Ascending aorta (tissue), 2 donors: ENCODE measurements around the gene CLEC16A. TPM values are rescaled to one million over a fixed set of nuclear protein-coding genes. Genes with fewer than 3 reads are reported as not detected.

Source experiments
- DNase-seq, 2 donors: peaks; one replicate each; pipeline ENCODE4 v3.0.0-alpha.2; 2019; ENCODE audit warnings: low spot score in 2 of 2
- H3K27ac ChIP-seq, 2 donors: fragments of 200-600 bp; sonication (generic); one replicate each; pipeline ENCODE4 v1.5.1; 2016 to 2017; ENCODE audit warnings: mild to moderate bottlenecking in 1 of 2
- H3K27me3 ChIP-seq: fragments of 200-600 bp; sonication (generic); one replicate; pipeline ENCODE4 v1.5.1; 2017
- H3K36me3 ChIP-seq, 2 donors: fragments of 200-600 bp; sonication (generic); one replicate each; pipeline ENCODE4 v1.5.1; 2016
- H3K4me1 ChIP-seq, 2 donors: fragments of 200-600 bp; sonication (generic); one replicate each; pipeline ENCODE4 v1.5.1; 2016 to 2017; ENCODE audit warnings: mild to moderate bottlenecking in 1 of 2
- H3K4me3 ChIP-seq, 2 donors: fragments of 200-600 bp; sonication (generic); one replicate each; pipeline ENCODE4 v1.5.1; 2016 to 2017; ENCODE audit warnings: mild to moderate bottlenecking in 1 of 2
- H3K9me3 ChIP-seq, 2 donors: fragments of 200-600 bp; sonication (generic); one replicate each; pipeline ENCODE4 v1.5.1; 2016
- CTCF ChIP-seq, 3 experiments: fragments of 200-600 bp in 2 of 3; fragments of 450-650 bp in 1 of 3; sonication (generic) in 2 of 3; IDR thresholded peaks; one replicate each; pipeline ENCODE4 v1.5.1; 2016 to 2019; ENCODE audit warnings: antibody characterized with exemption in 3 of 3, mild to moderate bottlenecking in 1 of 3, moderate library complexity in 1 of 3
- intact Hi-C: fragments of 100-400 bp; cut with DNase I; formaldehyde crosslinking; loops from one replicate; pipeline ENCODE4 v1.15.1; 2023
- total RNA-seq: library from RNA; depleted of rRNA; stranded (reverse); fragments of >200 nt; gene quantifications from one replicate; pipeline ENCODE4 v1.1.0, GENCODE V29; 2016

The CLEC16A gene
- total RNA-seq, 1 donor from 2014 or later: 16.2 TPM

DNA sequence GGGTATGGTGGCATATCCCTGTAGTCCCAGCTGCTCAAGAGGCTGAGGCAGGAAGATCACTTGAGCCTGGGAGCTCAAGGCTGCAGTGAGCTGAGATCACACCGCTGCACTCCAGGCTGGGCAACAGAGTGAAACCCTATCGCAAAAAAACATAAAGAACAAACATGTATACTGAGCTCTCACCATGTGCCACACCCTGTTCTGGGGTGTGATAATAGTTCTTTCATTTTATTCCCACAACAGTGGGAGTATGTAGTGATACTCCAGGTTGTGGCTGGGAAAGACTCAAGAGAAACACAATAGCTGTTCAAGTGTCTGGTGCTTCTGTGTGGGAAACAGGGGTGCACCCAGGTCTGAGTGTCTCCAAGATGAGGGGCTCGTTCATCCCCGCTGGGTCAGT lies 221.0 kb downstream of the CLEC16A start:
- Histone ChIP-seq H3K4me1 (peaks cover 15 to 23% of the 10 kb centered on the region in 2 donors), H3K27me3 (no peaks in the 10 kb centered on the region), H3K4me3 (no peak overlapping the region), H3K36me3 (peaks cover 0 to 21% of the 10 kb centered on the region in 2 donors), H3K9me3 (no peaks in the 10 kb centered on the region), H3K27ac (no peak overlapping the region)
- no peak for TF ChIP-seq CTCF (IDR thresholded peaks at IDR 0.05)
- intact Hi-C loops: no loop called here
- no peak for DNase-seq

DNA sequence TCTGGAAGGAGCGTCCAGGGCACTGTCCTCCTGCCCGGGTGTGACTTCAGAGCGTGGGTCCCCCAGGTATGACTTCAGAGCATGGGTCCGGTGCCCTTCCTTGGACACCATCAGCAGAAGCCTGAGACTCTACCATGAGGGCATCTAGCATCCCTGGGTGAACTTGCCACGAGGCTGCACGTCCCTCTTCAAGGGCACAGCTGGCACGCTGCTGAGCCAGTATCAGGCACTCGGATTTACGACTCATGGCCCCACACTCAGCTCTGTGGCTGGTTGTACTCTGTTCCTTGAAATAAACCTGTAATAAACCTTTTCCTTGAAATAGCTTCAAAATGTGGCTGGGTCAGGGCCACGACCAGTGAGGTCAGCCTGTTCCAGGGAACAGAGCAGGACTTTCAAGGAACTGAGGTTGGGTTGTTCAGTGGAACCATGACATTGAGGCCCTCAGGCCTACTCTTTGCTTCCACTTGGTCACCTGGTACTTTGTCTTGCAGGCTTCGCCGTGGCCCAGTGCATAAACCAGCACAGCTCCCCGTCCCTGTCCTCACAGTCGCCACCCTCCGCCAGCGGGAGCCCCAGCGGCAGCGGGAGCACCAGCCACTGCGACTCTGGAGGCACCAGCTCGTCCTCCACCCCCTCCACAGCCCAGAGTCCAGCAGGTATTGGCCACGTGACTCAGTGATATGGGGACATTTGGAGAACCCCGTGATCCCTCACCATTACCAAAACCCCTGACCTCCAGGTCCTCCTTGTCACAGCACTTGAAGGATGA lies 221.7 kb downstream of the CLEC16A start:
- intact Hi-C loops: no loop called here
- Histone ChIP-seq H3K4me1 (peaks cover 14 to 23% of the 10 kb centered on the region in 2 donors), H3K27ac (no peak overlapping the region), H3K9me3 (no peaks in the 10 kb centered on the region), H3K4me3 (no peak overlapping the region), H3K27me3 (no peaks in the 10 kb centered on the region), H3K36me3 (peaks cover 0 to 21% of the 10 kb centered on the region in 2 donors)
- DNase-seq: no peak
- no peak for TF ChIP-seq CTCF (IDR thresholded peaks at IDR 0.05)

DNA sequence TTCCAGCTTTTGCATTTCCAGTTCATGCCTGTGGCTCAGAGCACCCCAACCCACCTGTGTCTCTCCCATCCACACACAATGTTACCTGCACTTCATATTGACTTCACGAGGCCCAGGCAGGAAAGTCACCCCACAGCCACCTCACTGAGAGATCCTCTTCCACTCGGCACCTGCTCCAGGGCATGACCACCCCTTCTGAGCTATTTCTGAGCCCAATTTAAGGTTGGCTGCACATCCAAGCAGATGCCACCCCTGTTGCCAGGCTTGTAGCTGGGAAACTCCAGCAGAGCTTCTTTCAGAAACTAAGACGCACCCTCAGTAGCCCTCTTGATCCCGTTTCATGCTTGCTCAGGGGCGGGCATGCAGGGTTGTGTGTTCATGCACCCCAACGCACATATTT lies 223.2 kb downstream of the CLEC16A start:
- intact Hi-C loops: no loop called here
- TF ChIP-seq CTCF (IDR thresholded peaks at IDR 0.05): no peak
- Histone ChIP-seq H3K36me3 (peaks cover 0 to 25% of the 10 kb centered on the region in 2 donors), H3K4me3 (no peak overlapping the region), H3K27ac (no peak overlapping the region), H3K9me3 (no peaks in the 10 kb centered on the region), H3K4me1 (peaks cover 5 to 11% of the 10 kb centered on the region in 2 donors), H3K27me3 (no peaks in the 10 kb centered on the region)
- no peak for DNase-seq

DNA sequence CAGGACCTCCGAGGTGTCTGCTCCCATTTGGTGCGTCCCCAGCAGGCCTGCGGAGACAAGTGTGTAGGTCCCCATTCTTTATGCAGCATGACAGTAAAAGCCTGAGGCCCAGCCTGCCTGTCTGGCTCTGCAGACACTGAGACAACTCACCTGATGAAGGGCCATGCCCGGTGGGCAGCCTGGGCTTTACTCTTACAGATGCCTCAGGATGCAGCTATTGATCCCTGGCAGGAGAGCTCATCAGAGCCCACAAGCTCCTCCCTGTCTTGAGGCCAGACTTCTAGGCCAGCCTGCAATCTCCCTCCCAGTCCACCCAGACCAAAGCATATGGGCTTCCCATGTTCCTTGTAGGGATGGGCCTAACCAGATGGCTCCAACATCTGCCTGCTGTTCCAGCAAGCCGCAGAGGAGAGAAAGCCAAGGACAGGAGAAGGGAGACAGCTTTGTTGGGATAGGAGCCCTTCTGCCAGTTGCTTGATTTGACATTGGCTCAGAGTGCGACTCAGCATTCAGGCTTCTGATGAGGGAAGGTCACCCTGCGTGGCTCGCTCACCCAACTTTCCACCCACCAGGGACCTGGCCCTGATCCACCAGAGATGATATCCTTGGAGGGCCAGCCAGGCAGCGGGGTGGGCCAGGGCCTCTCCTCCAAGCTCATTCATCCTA lies 224.2 kb downstream of the CLEC16A start:
- no peaks in the 10 kb centered on the region for H3K9me3 ChIP-seq
- H3K27ac ChIP-seq: no peak overlapping the region
- peaks cover 0 to 30% of the 10 kb centered on the region in 2 donors for H3K36me3 ChIP-seq
- no peak for DNase-seq
- no peak overlapping the region for H3K4me3 ChIP-seq
- no peak for TF ChIP-seq CTCF (IDR thresholded peaks at IDR 0.05)
- no peaks in the 10 kb centered on the region for H3K27me3 ChIP-seq
- intact Hi-C loops: no loop called here
- H3K4me1 ChIP-seq: peaks cover 1 to 3% of the 10 kb centered on the region in 2 donors

GRCh38 chr16:11169641-11170040 lies 225.3 kb downstream of the CLEC16A start:
- H3K36me3 ChIP-seq: peaks cover 0 to 39% of the 10 kb centered on the region in 2 donors
- intact Hi-C loops: no loop called here
- no peak for TF ChIP-seq CTCF (IDR thresholded peaks at IDR 0.05)

More at GRCh38 chr16:11169641-11170040, 225.3 kb downstream of the CLEC16A start:
- DNase-seq: no peak
- Histone ChIP-seq H3K4me1 (peaks cover 0 to under 1% of the 10 kb centered on the region in 2 donors), H3K27ac (no peak overlapping the region), H3K9me3 (no peaks in the 10 kb centered on the region), H3K27me3 (no peaks in the 10 kb centered on the region), H3K4me3 (no peak overlapping the region)
